Measurements from ENCODE around the gene PUS10.

PUS10 gene

DNA sequence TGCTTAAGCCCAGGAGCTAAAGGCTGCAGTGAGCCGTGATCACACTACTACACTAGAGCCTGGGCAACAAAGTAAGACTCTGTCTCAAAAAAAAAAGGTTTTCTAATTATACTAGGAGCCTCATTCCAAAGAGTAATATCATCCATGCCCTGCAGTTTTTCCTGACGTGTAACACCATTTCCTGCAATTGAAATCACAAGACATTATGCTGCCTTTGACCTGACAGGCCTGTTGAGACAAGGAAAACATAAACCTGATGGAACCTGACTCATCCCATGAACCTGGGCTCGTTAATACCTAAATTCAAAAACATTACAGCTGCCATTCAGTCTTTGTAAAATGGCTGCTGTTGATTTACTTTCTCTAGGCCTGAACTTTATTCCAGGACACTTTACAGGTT is 59.3 kb downstream of the PUS10 start:
- TF ChIP-seq, protein P1, sequence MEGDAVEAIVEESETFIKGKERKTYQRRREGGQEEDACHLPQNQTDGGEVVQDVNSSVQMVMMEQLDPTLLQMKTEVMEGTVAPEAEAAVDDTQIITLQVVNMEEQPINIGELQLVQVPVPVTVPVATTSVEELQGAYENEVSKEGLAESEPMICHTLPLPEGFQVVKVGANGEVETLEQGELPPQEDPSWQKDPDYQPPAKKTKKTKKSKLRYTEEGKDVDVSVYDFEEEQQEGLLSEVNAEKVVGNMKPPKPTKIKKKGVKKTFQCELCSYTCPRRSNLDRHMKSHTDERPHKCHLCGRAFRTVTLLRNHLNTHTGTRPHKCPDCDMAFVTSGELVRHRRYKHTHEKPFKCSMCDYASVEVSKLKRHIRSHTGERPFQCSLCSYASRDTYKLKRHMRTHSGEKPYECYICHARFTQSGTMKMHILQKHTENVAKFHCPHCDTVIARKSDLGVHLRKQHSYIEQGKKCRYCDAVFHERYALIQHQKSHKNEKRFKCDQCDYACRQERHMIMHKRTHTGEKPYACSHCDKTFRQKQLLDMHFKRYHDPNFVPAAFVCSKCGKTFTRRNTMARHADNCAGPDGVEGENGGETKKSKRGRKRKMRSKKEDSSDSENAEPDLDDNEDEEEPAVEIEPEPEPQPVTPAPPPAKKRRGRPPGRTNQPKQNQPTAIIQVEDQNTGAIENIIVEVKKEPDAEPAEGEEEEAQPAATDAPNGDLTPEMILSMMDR (IDR thresholded peaks at IDR 0.05; ENCODE audit: extremely low read depth, insufficient read depth, missing control alignments) = no peak
- DNase-seq (ENCODE audit: low spot score) = no peak
- in situ Hi-C loops (cut with MboI; ENCODE audit: low pct_unique_long_range_greater_than_20kb, low sequenced_read_pairs, unreplicated experiment) = no loop called here

DNA sequence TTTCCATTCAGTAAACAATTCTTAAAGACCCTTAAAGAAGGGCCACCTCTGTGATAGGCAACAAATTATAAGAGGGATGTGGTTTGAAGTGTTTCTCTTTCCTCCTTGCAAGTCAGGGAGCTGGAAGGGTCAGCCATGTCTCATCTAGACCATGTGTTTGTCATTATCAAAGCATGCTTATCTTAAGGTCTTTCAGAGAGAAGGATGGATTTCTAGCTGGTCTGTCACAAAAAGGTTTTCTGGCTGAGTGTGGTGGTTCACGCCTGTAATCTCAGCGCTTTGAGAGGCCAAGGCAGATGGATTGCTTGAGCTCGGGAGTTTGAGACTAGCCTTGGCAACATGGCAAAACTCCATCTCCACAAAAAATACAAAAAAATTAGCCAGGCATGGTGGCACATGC is 59.7 kb downstream of the PUS10 start:
- no peak for DNase-seq (ENCODE audit: low spot score)
- TF ChIP-seq, protein P1 (IDR thresholded peaks at IDR 0.05; ENCODE audit: extremely low read depth, insufficient read depth, missing control alignments) = no peak
- in situ Hi-C loops (cut with MboI; ENCODE audit: low pct_unique_long_range_greater_than_20kb, low sequenced_read_pairs, unreplicated experiment) = no loop called here

- in situ Hi-C loops (cut with MboI; ENCODE audit: low pct_unique_long_range_greater_than_20kb, low sequenced_read_pairs, unreplicated experiment) = no loop called here
- TF ChIP-seq, protein P1 (IDR thresholded peaks at IDR 0.05; ENCODE audit: extremely low read depth, insufficient read depth, missing control alignments) = no peak
- no peak for DNase-seq (ENCODE audit: low spot score)
These were observed 60.4 kb downstream of the PUS10 start for GRCh38 chr2:60957643-60958042.

DNA sequence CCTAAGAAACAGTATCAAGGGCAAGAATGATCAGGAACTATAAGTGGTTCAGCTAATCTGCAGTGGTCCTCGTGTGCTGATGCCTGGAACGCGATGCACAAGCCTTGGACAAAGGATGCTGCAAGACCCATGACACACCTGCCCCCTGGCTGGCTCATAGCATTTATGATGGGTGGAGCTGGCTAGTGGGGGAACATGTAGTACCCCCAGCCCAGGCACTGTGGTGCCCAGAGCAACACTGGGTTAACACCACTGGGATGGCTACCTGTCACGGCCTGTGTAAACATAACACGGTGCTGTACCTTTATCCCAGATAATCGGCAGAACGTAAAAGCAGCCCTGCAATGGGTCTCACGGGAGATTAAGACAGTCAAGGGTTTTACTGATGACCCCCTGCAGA is 60.8 kb downstream of the PUS10 start:
- in situ Hi-C loops (cut with MboI; ENCODE audit: low pct_unique_long_range_greater_than_20kb, low sequenced_read_pairs, unreplicated experiment) = no loop called here
- TF ChIP-seq, protein P1 (IDR thresholded peaks at IDR 0.05; ENCODE audit: extremely low read depth, insufficient read depth, missing control alignments) = no peak

GRCh38 chr2:60954139-60954538 is 63.9 kb downstream of the PUS10 start:
- in situ Hi-C loops (cut with MboI; ENCODE audit: low pct_unique_long_range_greater_than_20kb, low sequenced_read_pairs, unreplicated experiment) = no loop called here
- peak; percentile 12 for DNase-seq (ENCODE audit: low spot score)
- TF ChIP-seq, protein P1 (IDR thresholded peaks at IDR 0.05; ENCODE audit: extremely low read depth, insufficient read depth, missing control alignments) = no peak

More for the DNA sequence above, 60.8 kb downstream of the PUS10 start:
- DNase-seq (ENCODE audit: low spot score) = no peak

GRCh38 chr2:60948926-60949579 is 69.0 kb downstream of the PUS10 start:
- DNase-seq (ENCODE audit: low spot score) = no peak
- TF ChIP-seq, protein P1 (IDR thresholded peaks at IDR 0.05; ENCODE audit: extremely low read depth, insufficient read depth, missing control alignments) = no peak
- in situ Hi-C loops (cut with MboI; ENCODE audit: low pct_unique_long_range_greater_than_20kb, low sequenced_read_pairs, unreplicated experiment) = no loop called here

All from GM13977 (cell line).